ENCODE measurements around the gene CLDND1. TPM values are rescaled to one million over a fixed set of nuclear protein-coding genes. Genes with fewer than 3 reads are reported as not detected.

CLDND1 gene
- total RNA-seq, 2 experiments from 2014 or later = 190 to 198 TPM

DNA sequence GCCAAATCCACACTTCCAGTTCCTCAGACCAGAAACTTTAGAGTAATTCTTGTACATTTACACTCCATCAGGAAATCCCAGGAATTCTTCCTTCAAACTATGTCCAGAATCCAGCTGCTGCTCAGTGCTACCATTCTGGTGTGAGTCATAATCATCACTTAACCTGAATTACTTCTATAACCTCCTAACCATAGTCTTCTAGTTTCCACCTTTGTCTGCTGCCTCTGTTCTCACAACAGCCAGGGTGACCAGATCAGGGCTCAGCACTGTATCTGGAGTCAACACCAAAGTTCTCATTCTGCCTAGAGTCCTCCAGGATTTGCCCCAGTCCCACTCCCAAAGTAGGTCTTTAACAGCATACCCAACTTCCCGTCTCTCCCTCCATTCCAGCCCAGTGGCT, 3.4 kb downstream of the CLDND1 start:
- peak; percentile 18 for DNase-seq
- no peaks in the 10 kb centered on the region for H3K9me3 Mint-ChIP-seq
- POLR2A ChIA-PET = interaction anchor here (1.2 to 2.1 kb wide), 5 partner anchors 11 to 75 kb away, joined by 3 to 10 read pairs (median 5); partner anchors contain the start of gene CPOX
- no peaks in the 10 kb centered on the region for H3K27me3 Mint-ChIP-seq
- peaks cover 70% of the 10 kb centered on the region for H3K36me3 Mint-ChIP-seq (ENCODE audit: low read depth)
- peak overlapping the region; percentile 93 for H3K27ac Mint-ChIP-seq
- peaks cover 64% of the 10 kb centered on the region for H3K4me1 Mint-ChIP-seq (ENCODE audit: low read depth)
- TF ChIP-seq, protein P1, sequence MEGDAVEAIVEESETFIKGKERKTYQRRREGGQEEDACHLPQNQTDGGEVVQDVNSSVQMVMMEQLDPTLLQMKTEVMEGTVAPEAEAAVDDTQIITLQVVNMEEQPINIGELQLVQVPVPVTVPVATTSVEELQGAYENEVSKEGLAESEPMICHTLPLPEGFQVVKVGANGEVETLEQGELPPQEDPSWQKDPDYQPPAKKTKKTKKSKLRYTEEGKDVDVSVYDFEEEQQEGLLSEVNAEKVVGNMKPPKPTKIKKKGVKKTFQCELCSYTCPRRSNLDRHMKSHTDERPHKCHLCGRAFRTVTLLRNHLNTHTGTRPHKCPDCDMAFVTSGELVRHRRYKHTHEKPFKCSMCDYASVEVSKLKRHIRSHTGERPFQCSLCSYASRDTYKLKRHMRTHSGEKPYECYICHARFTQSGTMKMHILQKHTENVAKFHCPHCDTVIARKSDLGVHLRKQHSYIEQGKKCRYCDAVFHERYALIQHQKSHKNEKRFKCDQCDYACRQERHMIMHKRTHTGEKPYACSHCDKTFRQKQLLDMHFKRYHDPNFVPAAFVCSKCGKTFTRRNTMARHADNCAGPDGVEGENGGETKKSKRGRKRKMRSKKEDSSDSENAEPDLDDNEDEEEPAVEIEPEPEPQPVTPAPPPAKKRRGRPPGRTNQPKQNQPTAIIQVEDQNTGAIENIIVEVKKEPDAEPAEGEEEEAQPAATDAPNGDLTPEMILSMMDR (IDR thresholded peaks at IDR 0.05) = no peak
- CTCF ChIA-PET = no interaction called here
- H3K4me3 Mint-ChIP-seq = peak overlapping the region; percentile 89
- ATAC-seq = no peak
- intact Hi-C loops (cut with micrococcal nuclease) = no loop called here

DNA sequence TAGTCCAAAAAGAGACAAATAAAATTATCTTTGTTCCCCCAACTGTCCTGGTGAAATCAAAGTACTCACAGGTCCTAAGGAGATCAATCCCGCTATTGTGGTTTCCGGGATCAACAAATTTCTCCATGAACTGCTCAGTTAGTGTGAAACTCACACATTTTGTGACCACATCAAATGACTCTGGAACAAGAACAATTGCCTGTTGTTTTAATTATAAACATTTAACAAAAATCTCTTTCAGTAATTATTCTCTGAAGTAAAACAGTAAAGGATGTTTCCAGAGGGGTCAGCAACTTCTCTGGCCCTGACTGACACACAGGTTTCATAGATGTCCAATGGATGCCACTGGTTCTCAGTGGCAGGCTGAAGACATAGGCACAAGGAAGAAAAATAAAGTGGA, 3.9 kb downstream of the CLDND1 start:
- DNase-seq (no peak), ATAC-seq (no peak)
- Mint-ChIP-seq H3K4me1 (ENCODE audit: low read depth) (peaks cover 65% of the 10 kb centered on the region), H3K4me3 (peak overlapping the region; percentile 89), H3K27me3 (no peaks in the 10 kb centered on the region), H3K36me3 (ENCODE audit: low read depth) (peaks cover 73% of the 10 kb centered on the region), H3K9me3 (no peaks in the 10 kb centered on the region), H3K27ac (peak overlapping the region; percentile 93)
- CTCF ChIA-PET = no interaction called here
- POLR2A ChIA-PET = interaction anchor here (1.0 to 2.1 kb wide), 6 partner anchors 10 to 150 kb away, joined by 3 to 10 read pairs (median 4); partner anchors contain the start of gene CPOX
- TF ChIP-seq, protein P1 (IDR thresholded peaks at IDR 0.05) = no peak
- intact Hi-C loops (cut with micrococcal nuclease) = no loop called here

DNA sequence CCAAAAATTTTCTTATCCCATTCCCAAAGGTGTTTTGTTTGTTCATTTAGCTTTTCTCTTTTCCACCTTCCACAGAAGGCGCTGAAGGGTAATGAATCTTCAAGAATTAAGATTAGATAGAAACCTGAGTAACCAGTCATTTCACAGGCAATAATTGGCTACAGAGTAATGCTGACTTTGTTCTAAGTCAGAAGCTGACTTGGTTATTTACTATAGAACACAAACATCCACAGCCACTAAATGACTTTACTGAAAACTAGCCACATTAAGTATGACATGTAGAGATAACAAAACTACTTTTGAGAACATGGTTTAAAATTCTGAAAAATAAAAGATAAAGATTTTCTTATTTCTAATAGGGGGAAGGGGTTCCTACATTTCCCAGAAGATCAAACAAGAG, 7.8 kb downstream of the CLDND1 start:
- H3K27ac Mint-ChIP-seq = peak overlapping the region; percentile 27

DNA sequence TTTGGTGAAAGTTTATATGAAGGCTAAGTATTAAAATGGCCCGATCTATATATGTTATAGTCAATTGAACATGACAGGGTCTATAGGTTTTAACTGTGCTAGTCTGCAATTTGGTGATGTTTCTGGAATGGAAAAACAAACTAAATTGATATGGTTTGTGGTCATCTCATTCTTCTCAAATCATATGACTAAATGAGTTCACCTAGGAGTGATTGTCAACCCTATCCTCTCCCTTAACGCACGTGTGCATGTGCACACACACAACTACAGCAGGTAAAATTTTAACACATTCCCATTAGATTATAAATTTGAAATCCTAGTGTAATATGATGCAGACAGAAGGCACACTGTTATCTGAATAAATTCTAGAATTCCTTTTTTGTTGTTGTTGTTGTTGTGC, 9.0 kb downstream of the CLDND1 start:
- no peak overlapping the region for H3K4me3 Mint-ChIP-seq
- no peaks in the 10 kb centered on the region for H3K27me3 Mint-ChIP-seq
- ChIA-PET CTCF (interaction anchor here (0.8 to 2.0 kb wide), 3 partner anchors 59 to 170 kb away, joined by 3 to 5 read pairs (median 5); no protein-coding TSS in a partner anchor), POLR2A (interaction anchor here (1.0 to 1.7 kb wide), 4 partner anchors 11 to 77 kb away, joined by 3 to 4 read pairs (median 4); no protein-coding TSS in a partner anchor)
- intact Hi-C loops (cut with micrococcal nuclease) = no loop called here
- H3K36me3 Mint-ChIP-seq (ENCODE audit: low read depth) = peaks cover 75% of the 10 kb centered on the region
- DNase-seq (no peak), ATAC-seq (peak; percentile 51)
- H3K9me3 Mint-ChIP-seq = no peaks in the 10 kb centered on the region
- peak overlapping the region; percentile 18 for H3K27ac Mint-ChIP-seq
- peaks cover 50% of the 10 kb centered on the region for H3K4me1 Mint-ChIP-seq (ENCODE audit: low read depth)
- TF ChIP-seq, protein P1 (IDR thresholded peaks at IDR 0.05) = no peak

More for the DNA sequence above, 7.8 kb downstream of the CLDND1 start:
- H3K36me3 Mint-ChIP-seq (ENCODE audit: low read depth) = peaks cover 81% of the 10 kb centered on the region
- H3K9me3 Mint-ChIP-seq = no peaks in the 10 kb centered on the region
- ChIA-PET CTCF (interaction anchor here (1.6 kb wide), 1 partner anchor 59 kb away, joined by 5 read pairs; no protein-coding TSS in a partner anchor), POLR2A (interaction anchor here (1.4 to 1.7 kb wide), 4 partner anchors 8 to 76 kb away, joined by 4 read pairs; partner anchors contain the start of gene CLDND1)
- H3K4me1 Mint-ChIP-seq (ENCODE audit: low read depth) = peaks cover 61% of the 10 kb centered on the region
- TF ChIP-seq, protein P1 (IDR thresholded peaks at IDR 0.05) = no peak
- H3K4me3 Mint-ChIP-seq = no peak overlapping the region
- intact Hi-C loops (cut with micrococcal nuclease) = no loop called here
- H3K27me3 Mint-ChIP-seq = no peaks in the 10 kb centered on the region
- ATAC-seq (no peak), DNase-seq (no peak)

DNA sequence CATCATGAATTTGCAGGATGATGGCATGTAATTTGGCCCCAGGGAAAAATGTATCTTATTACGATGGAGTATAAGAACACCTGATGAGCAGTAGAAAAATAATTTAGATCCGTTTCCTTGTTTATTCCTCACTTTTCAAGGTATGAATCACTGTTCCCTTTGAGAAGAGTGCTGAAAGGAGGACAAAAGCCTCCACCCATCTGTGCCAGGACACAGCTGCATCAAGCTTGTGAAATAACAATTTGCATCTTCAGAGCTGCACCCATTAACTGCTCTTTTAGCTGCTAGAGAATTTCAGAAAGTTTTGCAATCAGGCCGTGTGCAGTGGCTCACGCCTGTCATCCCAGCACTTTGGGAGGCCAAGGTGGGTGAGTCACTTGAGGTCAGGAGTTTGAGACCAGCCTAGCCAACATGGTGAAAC, 9.6 kb downstream of the CLDND1 start:
- Mint-ChIP-seq H3K27me3 (no peaks in the 10 kb centered on the region), H3K36me3 (ENCODE audit: low read depth) (peaks cover 73% of the 10 kb centered on the region), H3K9me3 (no peaks in the 10 kb centered on the region), H3K4me3 (no peak overlapping the region), H3K27ac (peak overlapping the region; percentile 28), H3K4me1 (ENCODE audit: low read depth) (peaks cover 49% of the 10 kb centered on the region)
- TF ChIP-seq, protein P1 (IDR thresholded peaks at IDR 0.05) = no peak
- POLR2A ChIA-PET = interaction anchor here (0.8 to 1.0 kb wide), 2 partner anchors 9 to 10 kb away, joined by 3 read pairs; no protein-coding TSS in a partner anchor
- intact Hi-C loops (cut with micrococcal nuclease) = no loop called here
- DNase-seq (peak; percentile 45), ATAC-seq (peak; percentile 48)
- CTCF ChIA-PET = interaction anchor here (2.0 kb wide), 1 partner anchor 59 kb away, joined by 5 read pairs; no protein-coding TSS in a partner anchor

Measured in activated CD8-positive, alpha-beta T cell treated with anti-CD3 and anti-CD28 coated beads for 36 hours (primary cell).